Thyroid gland (tissue), 4 donors: ENCODE results near the gene CLDN5.

Source experiments
- POLR2A ChIP-seq, 2 donors: fragments of 450-650 bp; IDR thresholded peaks; one replicate each; pipeline ENCODE4 v1.6.1; 2017; ENCODE audit warnings: antibody characterized with exemption in 2 of 2, mild to moderate bottlenecking in 2 of 2, moderate library complexity in 1 of 2
- TF ChIP-seq, protein P1 (sequence below), 6 experiments: fragments of 200-600 bp in 3 of 6; fragments of 450-650 bp in 3 of 6; sonication (generic) in 3 of 6; IDR thresholded peaks; one replicate each; pipeline ENCODE4 v1.5.1; 2016 to 2019; ENCODE audit warnings: antibody characterized with exemption in 6 of 6, mild to moderate bottlenecking in 2 of 6, inconsistent platforms in 1 of 6, moderate library complexity in 1 of 6

DNA sequence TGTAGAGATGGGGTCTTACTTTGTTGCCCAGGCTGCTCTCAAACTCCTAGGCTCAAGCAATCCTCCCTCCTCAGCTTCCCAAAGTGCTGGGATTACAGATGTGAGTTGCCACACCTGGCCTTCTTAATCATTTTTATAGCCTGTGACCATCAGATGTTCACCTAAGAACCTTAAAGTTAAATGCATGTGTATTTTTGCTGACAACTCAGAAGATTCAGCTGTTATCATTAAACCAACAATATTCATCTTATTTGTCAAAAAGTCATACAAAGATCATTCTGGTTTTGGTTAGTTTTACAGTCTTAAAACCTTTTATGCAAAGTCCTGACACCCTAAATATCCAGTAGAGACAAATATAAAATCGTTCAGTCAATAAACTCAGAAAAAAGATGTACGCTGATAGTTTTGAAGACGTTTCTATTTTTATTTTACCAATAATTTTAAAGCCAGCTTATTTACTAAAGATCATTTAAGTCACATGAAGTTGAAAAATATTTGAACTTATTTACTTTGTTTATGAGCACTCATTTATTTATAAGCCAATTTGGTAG is 22.2 kb downstream of the CLDN5 start:
- TF ChIP-seq, protein P1, sequence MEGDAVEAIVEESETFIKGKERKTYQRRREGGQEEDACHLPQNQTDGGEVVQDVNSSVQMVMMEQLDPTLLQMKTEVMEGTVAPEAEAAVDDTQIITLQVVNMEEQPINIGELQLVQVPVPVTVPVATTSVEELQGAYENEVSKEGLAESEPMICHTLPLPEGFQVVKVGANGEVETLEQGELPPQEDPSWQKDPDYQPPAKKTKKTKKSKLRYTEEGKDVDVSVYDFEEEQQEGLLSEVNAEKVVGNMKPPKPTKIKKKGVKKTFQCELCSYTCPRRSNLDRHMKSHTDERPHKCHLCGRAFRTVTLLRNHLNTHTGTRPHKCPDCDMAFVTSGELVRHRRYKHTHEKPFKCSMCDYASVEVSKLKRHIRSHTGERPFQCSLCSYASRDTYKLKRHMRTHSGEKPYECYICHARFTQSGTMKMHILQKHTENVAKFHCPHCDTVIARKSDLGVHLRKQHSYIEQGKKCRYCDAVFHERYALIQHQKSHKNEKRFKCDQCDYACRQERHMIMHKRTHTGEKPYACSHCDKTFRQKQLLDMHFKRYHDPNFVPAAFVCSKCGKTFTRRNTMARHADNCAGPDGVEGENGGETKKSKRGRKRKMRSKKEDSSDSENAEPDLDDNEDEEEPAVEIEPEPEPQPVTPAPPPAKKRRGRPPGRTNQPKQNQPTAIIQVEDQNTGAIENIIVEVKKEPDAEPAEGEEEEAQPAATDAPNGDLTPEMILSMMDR (IDR thresholded peaks at IDR 0.05), result no peak
- no peak for TF ChIP-seq POLR2A (IDR thresholded peaks at IDR 0.05)
